IMR-90 (cell line): ENCODE measurements around the gene UCK2. TPM values are rescaled to one million over a fixed set of nuclear protein-coding genes. Genes with fewer than 3 reads are reported as not detected.

ENCODE experiments used
- ATAC-seq: fragments of 200-7000 bp; cut with Tn5 transposase; 2 replicates; pipeline ENCODE4 v1.9.1; 2020; ENCODE audit warnings: low read depth, mild to moderate bottlenecking, moderate library complexity
- BruUV-seq: library from RNA; stranded (reverse); fragments of 400-500 nt; replicated peaks from 2 replicates; lab custom pipeline; 2021; lab: Mats Ljungman, UMichigan
- CTCF ChIA-PET: fragments of 300-600 bp; formaldehyde crosslinking; extraction: SDS; loops from one replicate; lab custom pipeline; 2021; ENCODE audit warnings: antibody characterized with exemption; lab: Yijun Ruan, JAX
- POLR2A ChIA-PET: fragments of 300-600 bp; sonication (Branson Sonifier 250); formaldehyde crosslinking; loops from one replicate; lab custom pipeline; 2022; ENCODE audit warnings: antibody characterized with exemption; ENCODE audit not compliant: unreplicated experiment; lab: Charles Lee
- DNase-seq: peaks from one replicate; pipeline ENCODE4 v3.0.0; 2013
- H2AFZ ChIP-seq: replicated peaks from 2 replicates; pipeline ENCODE3; 2013; ENCODE audit warnings: low read length, mild to moderate bottlenecking; ENCODE audit not compliant: poor library complexity
- H2AK5ac ChIP-seq: 2 replicates; pipeline ENCODE4 v1.6.1; 2013; ENCODE audit warnings: low read depth, low read length, inconsistent platforms
- H2AK9ac ChIP-seq: replicated peaks from 2 replicates; pipeline ENCODE3; 2013; ENCODE audit warnings: mild to moderate bottlenecking, low read depth, low read length, moderate library complexity; ENCODE audit not compliant: poor library complexity
- H2BK120ac ChIP-seq: 2 replicates; pipeline ENCODE4 v1.6.1; 2013; ENCODE audit warnings: low read depth, low read length, inconsistent platforms
- H2BK15ac ChIP-seq: 3 replicates; pipeline ENCODE4 v1.6.1; 2013; ENCODE audit warnings: low read depth, low read length, inconsistent platforms
- H2BK20ac ChIP-seq: 2 replicates; pipeline ENCODE4 v1.6.1; 2013; ENCODE audit warnings: low read depth, mild to moderate bottlenecking, inconsistent platforms, low read length, moderate library complexity
- H2BK5ac ChIP-seq: 2 replicates; pipeline ENCODE4 v1.6.1; 2013; ENCODE audit warnings: mild to moderate bottlenecking, low read depth, low read length, inconsistent platforms; ENCODE audit not compliant: poor library complexity, severe bottlenecking
- H3K14ac ChIP-seq: replicated peaks from 2 replicates; pipeline ENCODE4 v1.6.1; 2013; ENCODE audit warnings: low read depth, low read length, inconsistent platforms
- H3K18ac ChIP-seq: 2 replicates; pipeline ENCODE4 v1.6.1; 2013; ENCODE audit warnings: low read depth, low read length, control low read depth
- H3K23ac ChIP-seq: 2 replicates; pipeline ENCODE4 v1.6.1; 2013; ENCODE audit warnings: low read depth, low read length, inconsistent platforms
- H3K27ac ChIP-seq: 2 replicates; pipeline ENCODE4 v1.5.1; 2013; ENCODE audit warnings: mild to moderate bottlenecking, control low read depth, low read length; ENCODE audit not compliant: insufficient read depth
- H3K27me3 ChIP-seq: 2 replicates; pipeline ENCODE4 v1.6.1; 2013; ENCODE audit warnings: low read length; ENCODE audit not compliant: control insufficient read depth, insufficient read depth
- H3K36me3 ChIP-seq: 2 replicates; pipeline ENCODE4 v1.6.1; 2013; ENCODE audit warnings: low read length, mixed read lengths; ENCODE audit not compliant: control insufficient read depth, insufficient read depth
- H3K4ac ChIP-seq: 2 replicates; pipeline ENCODE4 v1.6.1; 2013; ENCODE audit warnings: low read depth, low read length, inconsistent platforms
- H3K4me1 ChIP-seq: 2 replicates; pipeline ENCODE4 v1.6.1; 2013; ENCODE audit warnings: low read length, mixed read lengths; ENCODE audit not compliant: control insufficient read depth, insufficient read depth
- H3K4me2 ChIP-seq: 2 replicates; pipeline ENCODE4 v1.6.1; 2013; ENCODE audit warnings: low read depth, mild to moderate bottlenecking, control low read depth, low read length, moderate library complexity
- H3K4me3 ChIP-seq: 2 replicates; pipeline ENCODE4 v1.5.1; 2013; ENCODE audit warnings: low read depth, mild to moderate bottlenecking, control low read depth, low read length, moderate library complexity; ENCODE audit not compliant: insufficient read depth
- H3K56ac ChIP-seq: 2 replicates; pipeline ENCODE4 v1.6.1; 2013; ENCODE audit warnings: low read length, inconsistent platforms; ENCODE audit not compliant: insufficient read depth; ENCODE audit errors: extremely low read depth
- H3K79me1 ChIP-seq, 2 experiments: 2 replicates each; pipeline ENCODE4 v1.6.1; 2013; ENCODE audit warnings: low read length in 2 of 2, inconsistent platforms in 1 of 2, low read depth in 1 of 2
- H3K9ac ChIP-seq: 2 replicates; pipeline ENCODE4 v1.6.1; 2013; ENCODE audit warnings: low read depth, low read length, control low read depth
- H3K9me1 ChIP-seq: 2 replicates; pipeline ENCODE4 v1.6.1; 2013; ENCODE audit warnings: low read length, inconsistent platforms; ENCODE audit not compliant: insufficient read depth
- H3K9me3 ChIP-seq: 2 replicates; pipeline ENCODE4 v1.6.1; 2013; ENCODE audit warnings: low read length; ENCODE audit not compliant: control insufficient read depth, insufficient read depth
- H4K20me1 ChIP-seq: 2 replicates; pipeline ENCODE4 v1.6.1; 2013; ENCODE audit warnings: low read length, inconsistent platforms; ENCODE audit not compliant: insufficient read depth
- H4K5ac ChIP-seq: 2 replicates; pipeline ENCODE4 v1.6.1; 2013; ENCODE audit warnings: mild to moderate bottlenecking, low read depth, low read length, control low read depth
- H4K8ac ChIP-seq, 2 experiments: 2 replicates each; pipeline ENCODE4 v1.6.1; 2013; ENCODE audit warnings: low read depth in 2 of 2, low read length in 2 of 2, control low read depth in 1 of 2, inconsistent platforms in 1 of 2
- H4K91ac ChIP-seq: 2 replicates; pipeline ENCODE4 v1.6.1; 2013; ENCODE audit warnings: low read depth, low read length, inconsistent platforms; ENCODE audit not compliant: insufficient read depth
- CEBPB ChIP-seq: IDR thresholded peaks from 2 replicates; pipeline ENCODE4 v1.6.1; 2012; ENCODE audit warnings: low read depth, low read length, improper control_type of control experiment
- WGBS, 2 experiments: methylation state at CpG; one replicate each; pipeline versions ENCODE4 v1.1.5 to v1.1.7; 2013; ENCODE audit warnings: missing lambda C conversion rate in 2 of 2; ENCODE audit not compliant: insufficient read length in 1 of 2; ENCODE audit errors: extremely low coverage in 2 of 2; 5-methylcytosine and 5-hydroxymethylcytosine counted together
- dilution Hi-C: fragments of 300-500 bp; cut with HindIII; formaldehyde crosslinking; loops from one replicate; pipeline ENCODE4 v1.14.3; 2018; ENCODE audit warnings: low sequenced_read_pairs; ENCODE audit not compliant: unreplicated experiment
- in situ Hi-C: fragments of 300-500 bp; cut with MboI; formaldehyde crosslinking; loops from 3 replicates; pipeline ENCODE4 v1.14.3; 2019; ENCODE audit warnings: low sequenced_read_pairs, inconsistent platforms, mixed read lengths
- intact Hi-C: fragments of 100-400 bp; cut with micrococcal nuclease; formaldehyde crosslinking; loops from 2 replicates; pipeline ENCODE4 v1.10.0; 2022
- polyA plus RNA-seq, 3 experiments: library from polyadenylated mRNA; depleted of rRNA; stranded (reverse); fragments of >200 nt; gene quantifications; 2 replicates each; pipeline ENCODE4 v1.2.3, GENCODE V29; 2012; ENCODE audit warnings: low replicate concordance in 1 of 3
- total RNA-seq: library from RNA; depleted of rRNA; stranded (reverse); fragments of >200 nt; gene quantifications from 2 replicates; pipeline ENCODE4 v1.2.3, GENCODE V29; 2012
- TF ChIP-seq, protein P1 (sequence below): fragments of 150-350 bp; IDR thresholded peaks from 2 replicates; pipeline ENCODE4 v1.6.1; 2016; ENCODE audit warnings: low read depth, mild to moderate bottlenecking, low read length, moderate library complexity, borderline replicate concordance

UCK2 gene
- total and polyA plus RNA-seq, 2 of the 4 experiments (the other 2 are of a cell fraction), result 83.0 to 87.8 TPM

DNA sequence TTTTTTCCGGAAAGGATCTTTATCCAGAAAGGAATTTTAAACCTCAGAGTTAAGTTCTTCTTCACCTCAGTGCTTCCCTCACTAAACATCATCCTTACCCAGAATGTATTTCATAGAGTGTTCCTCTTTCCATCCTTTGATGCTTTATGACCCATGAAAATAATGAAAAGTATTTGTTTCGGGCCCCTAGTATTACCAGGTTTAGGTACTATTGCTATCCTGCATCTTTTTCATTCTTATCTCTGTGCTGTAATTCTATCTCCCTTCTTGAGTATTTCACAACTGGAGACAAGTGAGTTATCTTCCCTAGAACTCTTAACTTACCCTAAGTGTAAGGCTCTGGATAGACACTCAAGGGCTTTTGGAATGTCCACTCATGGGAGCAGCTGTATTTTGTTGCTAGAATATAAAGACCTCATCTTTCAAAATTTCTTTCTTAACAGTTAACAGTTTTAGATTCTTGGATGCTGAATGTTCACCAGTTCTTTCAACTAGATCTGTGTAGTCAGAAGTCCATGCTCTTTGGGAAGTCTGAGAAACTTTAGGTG, 26.2 kb downstream of the UCK2 start:
- H4K8ac ChIP-seq, result peak overlapping the region; percentile 13 to 77
- H3K27me3 ChIP-seq, result no peaks in the 10 kb centered on the region
- in situ Hi-C loops (no loop called here), intact Hi-C loops (loop anchor here (2.0 kb wide), 1 partner anchor 45 kb away; no protein-coding TSS in a partner anchor), dilution Hi-C loops (no loop called here)
- H3K9ac ChIP-seq, result peak overlapping the region; percentile 49
- no peak overlapping the region for H2BK20ac ChIP-seq
- H2BK5ac ChIP-seq, result peak overlapping the region; percentile 95
- H3K27ac ChIP-seq, result peak overlapping the region; percentile 98
- no CpG with 5 or more reads among the region's 2 CpGs for WGBS, 2 experiments
- H3K18ac ChIP-seq, result peak overlapping the region; percentile 82
- ChIA-PET CTCF (no interaction called here), POLR2A (no interaction called here)
- H2BK15ac ChIP-seq, result peak overlapping the region; percentile 92; the same call in 2 of the 3 replicates
- peaks cover 51% of the 10 kb centered on the region for H4K20me1 ChIP-seq
- peak overlapping the region; percentile 71 for H3K4ac ChIP-seq
- no peaks in the 10 kb centered on the region for H3K9me3 ChIP-seq
- DNase-seq, result peak; percentile 62
- BruUV-seq, result no TSS peak
- H3K4me3 ChIP-seq, result no peak overlapping the region; the same call in 1 of the 2 replicates
- peak overlapping the region; percentile 60; the same call in 1 of the 2 replicates for H2AK5ac ChIP-seq
- peak overlapping the region; percentile 69 for H2BK120ac ChIP-seq
- peak; percentile 60 for ATAC-seq
- peak overlapping the region; percentile 32; the same call in 1 of the 2 replicates for H3K23ac ChIP-seq
- peak overlapping the region; percentile 79 for H3K14ac ChIP-seq
- peaks cover 25% of the 10 kb centered on the region for H3K4me1 ChIP-seq
- no peaks in the 10 kb centered on the region for H3K36me3 ChIP-seq
- H2AK9ac ChIP-seq, result peak overlapping the region; percentile 81
- H3K9me1 ChIP-seq, result peaks cover 29% of the 10 kb centered on the region
- H3K56ac ChIP-seq, result peak overlapping the region; percentile 48; the same call in 1 of the 2 replicates
- H3K79me1 ChIP-seq, result peaks cover 37 to 87% of the 10 kb centered on the region in 2 experiments
- TF ChIP-seq CEBPB, result peak; percentile 67
- TF ChIP-seq, protein P1, sequence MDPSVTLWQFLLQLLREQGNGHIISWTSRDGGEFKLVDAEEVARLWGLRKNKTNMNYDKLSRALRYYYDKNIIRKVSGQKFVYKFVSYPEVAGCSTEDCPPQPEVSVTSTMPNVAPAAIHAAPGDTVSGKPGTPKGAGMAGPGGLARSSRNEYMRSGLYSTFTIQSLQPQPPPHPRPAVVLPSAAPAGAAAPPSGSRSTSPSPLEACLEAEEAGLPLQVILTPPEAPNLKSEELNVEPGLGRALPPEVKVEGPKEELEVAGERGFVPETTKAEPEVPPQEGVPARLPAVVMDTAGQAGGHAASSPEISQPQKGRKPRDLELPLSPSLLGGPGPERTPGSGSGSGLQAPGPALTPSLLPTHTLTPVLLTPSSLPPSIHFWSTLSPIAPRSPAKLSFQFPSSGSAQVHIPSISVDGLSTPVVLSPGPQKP, result no peak
- H4K91ac ChIP-seq, result peak overlapping the region; percentile 81
- peak overlapping the region; percentile 44 for H2AFZ ChIP-seq
- peak overlapping the region; percentile 85 for H3K4me2 ChIP-seq
- H4K5ac ChIP-seq, result peak overlapping the region; percentile 77
